ENCODE measurements around the gene SMAD6. TPM values are rescaled to one million over a fixed set of nuclear protein-coding genes. Genes with fewer than 3 reads are reported as not detected.

The SMAD6 gene
- total RNA-seq, 1 experiment from 2014 or later, result 2.0 TPM

GRCh38 chr15:66758844-66759243, 56.8 kb downstream of the SMAD6 start:
- peak; percentile 41 for DNase-seq (ENCODE audit: low read depth)

- DNase-seq (ENCODE audit: low read depth), result no peak
Observed at GRCh38 chr15:66760097-66760967, 58.3 kb downstream of the SMAD6 start.

GRCh38 chr15:66760968-66761725, 59.1 kb downstream of the SMAD6 start:
- no peak for DNase-seq (ENCODE audit: low read depth)

- peak; percentile 74 for DNase-seq (ENCODE audit: low read depth)
Observed at GRCh38 chr15:66761726-66762595, 59.9 kb downstream of the SMAD6 start.

- peak; percentile 18 for DNase-seq (ENCODE audit: low read depth)
Observed at GRCh38 chr15:66763186-66764071, 61.4 kb downstream of the SMAD6 start.

- no peak for DNase-seq (ENCODE audit: low read depth)
Observed at GRCh38 chr15:66764072-66764786, 62.2 kb downstream of the SMAD6 start.

- DNase-seq (ENCODE audit: low read depth), result peak; percentile 93
Observed at GRCh38 chr15:66765478-66766281, 63.6 kb downstream of the SMAD6 start.

GRCh38 chr15:66766282-66767230, 64.5 kb downstream of the SMAD6 start:
- DNase-seq (ENCODE audit: low read depth), result peak; percentile 54

- DNase-seq (ENCODE audit: low read depth), result no peak
Observed at GRCh38 chr15:66767240-66767659, 65.2 kb downstream of the SMAD6 start.

- no peak for DNase-seq (ENCODE audit: low read depth)
Observed at GRCh38 chr15:66768987-66769386, 67.0 kb downstream of the SMAD6 start.

GRCh38 chr15:66770518-66771350, 68.7 kb downstream of the SMAD6 start:
- DNase-seq (ENCODE audit: low read depth), result no peak

- no peak for DNase-seq (ENCODE audit: low read depth)
Observed at GRCh38 chr15:66771351-66771650, 69.3 kb downstream of the SMAD6 start.

GRCh38 chr15:66772604-66773128, 70.6 kb downstream of the SMAD6 start:
- no peak for DNase-seq (ENCODE audit: low read depth)

- no peak for DNase-seq (ENCODE audit: low read depth)
Observed at GRCh38 chr15:66773129-66773873, 71.3 kb downstream of the SMAD6 start.

- DNase-seq (ENCODE audit: low read depth), result peak; percentile 74
Observed at GRCh38 chr15:66774001-66774814, 72.2 kb downstream of the SMAD6 start.
